Tibial nerve (tissue), 3 donors: Measurements from ENCODE around the gene DNM2.

Source experiments
- POLR2A ChIP-seq, 2 donors: fragments of 450-650 bp; IDR thresholded peaks; one replicate each; pipeline ENCODE4 v1.6.1; 2017; ENCODE audit warnings: antibody characterized with exemption in 2 of 2, mild to moderate bottlenecking in 2 of 2, moderate library complexity in 2 of 2
- TF ChIP-seq, protein P1 (sequence below), 5 experiments: fragments of 200-600 bp in 3 of 5; fragments of 450-650 bp in 2 of 5; sonication (generic) in 3 of 5; IDR thresholded peaks; one replicate each; pipeline ENCODE4 v1.5.1; 2016 to 2019; ENCODE audit warnings: antibody characterized with exemption in 5 of 5, mild to moderate bottlenecking in 3 of 5, moderate library complexity in 2 of 5

DNA sequence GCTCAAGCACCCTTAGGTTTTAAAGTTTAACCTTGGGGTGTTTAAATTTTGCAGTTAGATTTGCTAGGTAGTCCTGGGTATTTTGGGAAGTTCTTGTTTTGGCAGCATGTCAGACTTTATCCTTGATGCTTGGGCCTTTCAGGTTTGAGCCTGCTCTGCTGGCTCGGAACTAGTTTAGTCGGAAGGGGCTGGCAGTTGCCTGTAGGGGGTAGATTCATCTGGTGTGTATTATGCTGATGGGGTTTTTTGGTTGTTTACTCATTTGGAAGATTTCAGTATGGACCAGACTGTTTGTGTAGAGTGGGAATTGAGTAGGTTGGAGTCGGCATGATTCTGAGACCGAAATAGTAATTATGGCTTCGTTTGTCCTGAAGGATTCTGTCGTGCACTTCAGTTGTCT lies 48.6 kb upstream of the DNM2 start:
- TF ChIP-seq, protein P1, sequence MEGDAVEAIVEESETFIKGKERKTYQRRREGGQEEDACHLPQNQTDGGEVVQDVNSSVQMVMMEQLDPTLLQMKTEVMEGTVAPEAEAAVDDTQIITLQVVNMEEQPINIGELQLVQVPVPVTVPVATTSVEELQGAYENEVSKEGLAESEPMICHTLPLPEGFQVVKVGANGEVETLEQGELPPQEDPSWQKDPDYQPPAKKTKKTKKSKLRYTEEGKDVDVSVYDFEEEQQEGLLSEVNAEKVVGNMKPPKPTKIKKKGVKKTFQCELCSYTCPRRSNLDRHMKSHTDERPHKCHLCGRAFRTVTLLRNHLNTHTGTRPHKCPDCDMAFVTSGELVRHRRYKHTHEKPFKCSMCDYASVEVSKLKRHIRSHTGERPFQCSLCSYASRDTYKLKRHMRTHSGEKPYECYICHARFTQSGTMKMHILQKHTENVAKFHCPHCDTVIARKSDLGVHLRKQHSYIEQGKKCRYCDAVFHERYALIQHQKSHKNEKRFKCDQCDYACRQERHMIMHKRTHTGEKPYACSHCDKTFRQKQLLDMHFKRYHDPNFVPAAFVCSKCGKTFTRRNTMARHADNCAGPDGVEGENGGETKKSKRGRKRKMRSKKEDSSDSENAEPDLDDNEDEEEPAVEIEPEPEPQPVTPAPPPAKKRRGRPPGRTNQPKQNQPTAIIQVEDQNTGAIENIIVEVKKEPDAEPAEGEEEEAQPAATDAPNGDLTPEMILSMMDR (IDR thresholded peaks at IDR 0.05) = no peak
- no peak for TF ChIP-seq POLR2A (IDR thresholded peaks at IDR 0.05)
